HTR-8/SVneo (cell line): ENCODE data around the gene NXPE3.
"Not testable (repeated sequence)": the region's sequence is repeated elsewhere in the genome, so short reads cannot be mapped to it uniquely, and the experiment has no call there.

ENCODE experiments used
- DNase-seq: peaks from one replicate; pipeline ENCODE4 v3.0.0; 2011; ENCODE audit warnings: low spot score, mixed read lengths; ENCODE audit not compliant: insufficient read length
- FAIRE-seq: peaks from 2 replicates; lab custom pipeline; 2011; peaks lifted over from hg19 to GRCh38; lab: Jason Lieb, UNC

The NXPE3 gene

GRCh38 chr3:101848754-101849713, 70.0 kb downstream of the NXPE3 start, which contains the start of gene NFKBIZ:
Gene NFKBIZ (plus strand): TSS chr3:101849514. CDS start chr3:101849629, 115 bp downstream.
- DNase-seq (peak; percentile 87), FAIRE-seq (peak; percentile 72)

GRCh38 chr3:101849714-101850245, 70.8 kb downstream of the NXPE3 start:
- FAIRE-seq (no peak), DNase-seq (no peak)

GRCh38 chr3:101850246-101851051, 71.4 kb downstream of the NXPE3 start:
- FAIRE-seq (no peak), DNase-seq (no peak)

GRCh38 chr3:101851072-101851770, 72.2 kb downstream of the NXPE3 start:
- FAIRE-seq (no peak), DNase-seq (no peak)

- DNase-seq = no peak
- FAIRE-seq = no peak
Measured at GRCh38 chr3:101851850-101852714, 73.1 kb downstream of the NXPE3 start.

GRCh38 chr3:101852983-101853840, 74.2 kb downstream of the NXPE3 start:
- FAIRE-seq (no peak), DNase-seq (no peak)

- DNase-seq = no peak
- no peak for FAIRE-seq
Measured at GRCh38 chr3:101853982-101854381, 75.0 kb downstream of the NXPE3 start.

GRCh38 chr3:101854608-101855304, 75.7 kb downstream of the NXPE3 start:
- FAIRE-seq = no peak
- no peak for DNase-seq

GRCh38 chr3:101857301-101857741, 78.3 kb downstream of the NXPE3 start:
- DNase-seq (no peak), FAIRE-seq (no peak)

GRCh38 chr3:101858464-101859030, 79.5 kb downstream of the NXPE3 start:
- no peak for FAIRE-seq
- no peak for DNase-seq

- DNase-seq (no peak), FAIRE-seq (no peak)
Measured at GRCh38 chr3:101859882-101860448, 81.0 kb downstream of the NXPE3 start.

GRCh38 chr3:101861212-101861788, 82.3 kb downstream of the NXPE3 start:
- FAIRE-seq (no peak), DNase-seq (no peak)

- DNase-seq (no peak), FAIRE-seq (no peak)
Measured at GRCh38 chr3:101861789-101862415, 82.9 kb downstream of the NXPE3 start.

GRCh38 chr3:101862416-101863165, 83.6 kb downstream of the NXPE3 start:
- no peak for FAIRE-seq
- no peak for DNase-seq

- FAIRE-seq, DNase-seq: not testable (repeated sequence)
Measured at GRCh38 chr3:101864926-101865325, 85.9 kb downstream of the NXPE3 start.
